HG03558 (cell line): Measurements from ENCODE around the gene RBMS3.
"Not testable (repeated sequence)": the region's sequence is repeated elsewhere in the genome, so short reads cannot be mapped to it uniquely, and the experiment has no call there.

Source experiments
- ATAC-seq: cut with Tn5 transposase; IDR thresholded peaks from one replicate; pipeline ENCODE4 v1.9.1; 2021; ENCODE audit warnings: moderate number of reproducible peaks; ENCODE audit not compliant: unreplicated experiment; ENCODE audit errors: extremely low read depth

Gene RBMS3

DNA sequence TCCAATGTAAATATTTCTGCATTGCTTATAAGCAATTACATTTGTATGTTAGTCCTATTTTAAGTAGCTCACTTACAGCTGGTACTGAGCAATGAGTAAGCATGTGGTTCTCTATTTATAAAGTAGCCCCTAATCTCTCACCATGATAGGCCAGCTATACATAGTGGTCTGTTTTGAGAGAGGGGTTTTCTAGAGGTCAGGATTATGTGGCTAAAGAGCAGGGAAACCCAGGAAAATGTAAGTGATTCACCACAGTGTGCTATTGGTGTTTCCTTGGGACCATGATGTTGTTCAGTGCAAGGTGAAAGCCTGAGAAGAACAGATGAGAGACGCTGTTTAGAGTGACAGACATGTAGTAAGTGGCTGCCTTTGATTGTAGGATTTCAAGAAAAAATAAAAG, 26.4 kb downstream of the RBMS3 start:
- no peak for ATAC-seq

GRCh38 chr3:29310865-29311264, 30.0 kb downstream of the RBMS3 start:
- ATAC-seq: no peak

DNA sequence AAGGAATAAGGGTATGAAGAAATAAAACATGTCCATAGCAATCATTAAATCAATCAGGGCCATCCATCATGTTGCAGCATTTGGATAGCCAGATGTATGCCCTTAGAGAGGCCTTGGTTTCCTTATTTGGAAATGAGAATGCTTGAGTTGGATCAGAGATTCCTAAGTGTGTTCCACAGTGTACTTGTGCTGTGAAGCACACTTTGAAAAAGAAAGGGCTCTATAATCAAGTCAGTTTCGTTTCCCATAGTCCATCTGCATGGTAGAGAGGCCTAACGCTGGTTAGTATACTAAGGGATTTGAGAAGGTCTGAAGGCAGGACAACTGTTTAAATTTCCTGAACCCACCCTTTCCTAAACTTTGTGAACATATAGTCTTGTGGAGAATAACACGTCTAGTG, 30.9 kb downstream of the RBMS3 start:
- no peak for ATAC-seq

DNA sequence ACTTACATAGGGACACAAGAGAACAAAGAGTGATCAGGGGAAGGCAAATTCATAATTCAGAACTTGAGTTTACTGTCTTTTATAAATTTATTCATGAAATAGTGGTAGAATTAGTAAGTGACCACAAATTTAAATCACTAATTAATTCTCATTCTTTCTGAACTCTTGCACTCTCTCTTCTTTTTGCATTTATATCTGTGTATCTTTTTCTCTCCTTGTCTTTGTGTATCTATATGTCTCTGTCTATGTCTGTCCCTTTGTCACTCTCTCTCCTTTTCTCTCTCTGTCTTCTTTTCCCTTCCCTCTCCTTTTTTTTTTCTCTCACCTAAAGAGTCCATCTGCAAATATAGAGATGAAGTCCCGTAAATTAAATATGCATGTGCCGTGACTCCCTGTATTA, 31.5 kb downstream of the RBMS3 start:
- ATAC-seq: no peak

DNA sequence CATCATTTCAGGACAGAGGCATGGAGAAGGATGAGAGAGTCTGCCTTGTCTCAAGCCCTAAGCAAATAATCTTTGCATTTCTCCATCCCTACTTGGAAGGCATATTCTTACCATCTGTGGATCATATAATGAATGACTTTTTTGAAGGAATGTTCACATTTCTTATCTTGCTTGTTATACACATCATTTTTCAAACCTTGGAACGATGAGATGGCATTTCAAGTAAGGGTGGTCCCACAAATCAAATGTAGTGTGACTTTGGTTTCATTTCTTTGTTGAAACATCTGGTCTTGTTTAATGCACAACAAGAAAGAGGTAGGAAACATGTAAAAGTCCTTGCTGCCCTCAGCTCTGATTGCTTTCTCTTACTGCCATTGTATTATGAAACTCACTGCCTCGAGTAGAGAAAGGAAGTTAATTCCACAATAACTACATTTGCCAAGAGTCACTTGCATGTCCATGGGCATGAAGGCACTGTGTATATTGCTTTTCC, 32.1 kb downstream of the RBMS3 start:
- no peak for ATAC-seq

GRCh38 chr3:29313981-29314726, 33.3 kb downstream of the RBMS3 start:
- ATAC-seq: no peak

GRCh38 chr3:29314727-29315088, 33.8 kb downstream of the RBMS3 start:
- ATAC-seq: no peak

GRCh38 chr3:29317659-29318173, 36.8 kb downstream of the RBMS3 start:
- no peak for ATAC-seq

DNA sequence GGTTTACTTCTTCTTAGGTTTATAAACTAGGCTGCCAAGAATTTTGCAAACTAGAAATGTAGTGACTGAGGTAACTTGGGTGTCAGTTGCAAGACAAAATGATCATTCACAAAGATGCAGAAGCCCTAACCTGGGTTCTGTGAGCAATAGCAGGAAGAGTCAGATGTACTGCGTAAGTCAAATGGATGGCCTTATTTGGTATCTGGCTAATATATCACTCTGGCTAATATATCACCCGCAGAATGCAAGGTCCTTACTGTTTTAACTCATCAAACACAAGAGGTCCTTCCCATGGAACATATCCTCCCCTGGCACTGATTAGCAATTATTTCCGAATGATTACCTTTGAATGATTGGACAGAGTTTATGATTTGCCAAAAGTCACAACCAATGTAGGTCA, 37.4 kb downstream of the RBMS3 start:
- no peak for ATAC-seq

GRCh38 chr3:29319262-29319661, 38.4 kb downstream of the RBMS3 start:
- ATAC-seq: peak; percentile 44

DNA sequence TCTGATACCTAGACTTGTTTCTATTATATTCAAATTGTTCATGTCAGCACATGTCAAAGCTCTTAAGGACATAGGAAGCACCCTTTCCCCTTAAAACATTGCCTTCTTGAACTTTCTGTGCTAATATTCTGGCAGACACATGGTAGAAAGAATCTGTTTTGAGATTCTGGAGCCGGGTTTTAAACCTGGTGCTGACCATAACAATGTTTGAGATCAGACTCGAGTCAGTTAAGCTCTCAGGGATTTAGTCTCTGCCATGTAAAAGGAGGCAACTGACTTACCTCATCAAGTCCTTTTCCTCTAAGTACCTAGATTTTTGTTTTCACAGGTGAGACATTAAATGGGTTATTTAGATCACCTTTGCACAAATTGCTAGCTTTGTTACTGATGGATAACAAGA, 38.9 kb downstream of the RBMS3 start:
- ATAC-seq: no peak

- ATAC-seq: no peak
Measured at GRCh38 chr3:29322586-29322985, 41.7 kb downstream of the RBMS3 start.

- peak; percentile 97 for ATAC-seq
Measured at GRCh38 chr3:29324180-29324651, 43.3 kb downstream of the RBMS3 start.

DNA sequence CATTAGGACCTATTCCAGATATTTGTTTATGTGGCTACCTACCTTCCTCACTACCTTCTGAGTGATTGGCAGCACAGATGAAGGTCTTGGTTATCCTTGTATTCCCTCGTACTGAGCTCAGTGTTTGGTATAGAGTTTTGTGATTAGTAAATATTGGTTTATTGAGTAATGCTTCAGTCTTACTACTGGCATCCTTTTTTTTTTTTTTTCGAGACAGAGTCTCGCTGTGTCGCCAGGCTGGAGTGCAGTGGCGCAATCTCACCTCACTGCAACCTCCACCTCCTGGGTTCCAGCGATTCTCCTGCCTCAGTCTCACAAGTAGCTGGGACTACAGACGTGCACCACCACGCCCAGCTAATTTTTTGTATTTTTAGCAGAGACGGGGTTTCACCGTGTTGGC, 45.7 kb downstream of the RBMS3 start:
- not testable (repeated sequence) for ATAC-seq

DNA sequence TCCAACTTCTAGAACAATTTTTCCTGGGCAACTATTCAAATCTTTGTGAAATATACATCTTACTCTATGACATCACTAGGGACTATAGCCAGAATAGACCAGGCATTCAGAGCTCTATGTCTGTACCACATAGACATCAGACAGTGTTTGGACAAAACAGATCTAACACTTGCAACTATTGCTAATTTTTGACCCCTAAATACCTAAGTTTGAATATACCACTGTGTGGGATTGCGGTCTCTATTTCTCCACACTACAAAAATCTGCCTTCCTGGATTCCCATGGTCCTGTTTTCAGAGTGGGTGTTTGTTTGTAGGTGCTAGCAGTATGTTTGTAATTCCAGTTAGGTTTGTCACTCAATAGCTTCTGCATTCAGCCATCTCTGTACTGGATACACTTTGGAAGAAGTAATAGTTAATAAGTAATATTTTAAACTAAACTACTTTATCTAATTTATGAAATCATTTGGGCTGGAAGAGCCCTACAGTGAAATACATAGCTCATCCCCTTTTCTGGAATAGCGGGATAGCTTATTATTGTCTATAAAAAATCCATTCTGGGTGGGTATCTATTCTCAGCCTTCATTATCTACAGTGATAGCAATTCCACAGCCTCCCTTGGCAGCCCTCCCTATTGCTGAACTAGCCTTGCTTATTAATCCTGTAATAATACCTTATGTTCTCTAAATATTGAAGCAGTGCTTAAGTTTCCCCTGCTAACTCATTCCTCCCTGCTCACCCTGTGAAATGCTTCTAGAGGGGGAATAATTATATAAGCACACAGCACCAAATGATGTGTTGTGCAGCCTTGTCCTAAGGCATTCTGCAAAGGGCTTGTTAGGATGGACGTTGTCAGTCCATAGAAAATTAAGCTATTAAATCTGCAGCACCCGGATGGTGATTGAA, 49.4 kb downstream of the RBMS3 start:
- ATAC-seq: no peak

DNA sequence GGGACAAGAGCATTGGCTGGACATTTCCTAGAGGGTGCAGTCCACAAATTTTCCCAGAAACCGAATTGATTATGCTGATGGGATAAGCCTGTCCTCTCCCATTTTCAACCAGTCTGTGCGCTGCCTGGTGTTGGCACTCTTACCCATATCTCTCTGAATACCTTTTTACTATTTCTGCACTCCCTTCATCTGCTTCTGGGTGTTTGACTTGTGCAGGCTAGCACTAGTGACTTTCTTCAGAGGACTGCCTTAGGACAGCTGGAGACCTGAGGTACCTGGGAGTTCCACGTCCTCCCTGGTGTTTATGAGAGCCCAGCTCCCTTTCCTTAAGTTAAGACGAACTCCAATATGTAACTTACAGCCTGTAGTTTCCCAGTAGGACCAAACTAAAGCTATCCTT, 50.2 kb downstream of the RBMS3 start:
- no peak for ATAC-seq

DNA sequence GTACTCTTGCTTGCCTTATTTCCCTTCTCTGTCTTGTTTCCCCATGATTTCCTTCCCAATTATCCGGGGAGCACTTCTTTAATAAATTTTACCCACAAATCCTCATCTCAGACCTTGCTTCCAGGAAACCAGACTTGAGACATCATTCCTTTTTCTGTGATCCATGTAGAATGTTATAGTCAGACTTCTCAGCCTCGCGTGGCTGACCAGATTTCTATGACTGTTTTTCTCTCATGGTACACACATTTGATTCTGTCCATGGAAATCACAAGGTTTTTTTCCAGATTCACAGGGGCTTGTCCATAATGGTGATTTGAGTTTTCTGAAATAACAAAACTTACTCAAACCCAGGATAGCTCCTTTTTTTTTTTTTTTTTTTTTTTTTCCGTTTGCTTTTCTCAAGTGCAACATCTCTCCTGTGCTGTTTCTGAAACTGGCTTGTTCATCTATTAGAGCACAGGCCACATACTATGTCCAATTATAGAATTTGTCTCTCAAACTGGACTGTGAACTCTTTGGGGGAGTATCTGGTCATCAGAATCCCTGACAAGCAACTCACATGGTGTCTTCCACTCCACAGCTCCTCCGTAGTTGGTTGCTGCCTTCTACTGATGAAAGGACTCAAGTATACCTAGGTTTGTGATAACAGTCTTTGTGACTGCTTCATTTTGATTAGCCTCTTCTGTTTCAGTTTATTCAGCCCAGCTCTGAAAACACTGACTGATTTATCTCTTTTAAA, 50.8 kb downstream of the RBMS3 start:
- no peak for ATAC-seq

DNA sequence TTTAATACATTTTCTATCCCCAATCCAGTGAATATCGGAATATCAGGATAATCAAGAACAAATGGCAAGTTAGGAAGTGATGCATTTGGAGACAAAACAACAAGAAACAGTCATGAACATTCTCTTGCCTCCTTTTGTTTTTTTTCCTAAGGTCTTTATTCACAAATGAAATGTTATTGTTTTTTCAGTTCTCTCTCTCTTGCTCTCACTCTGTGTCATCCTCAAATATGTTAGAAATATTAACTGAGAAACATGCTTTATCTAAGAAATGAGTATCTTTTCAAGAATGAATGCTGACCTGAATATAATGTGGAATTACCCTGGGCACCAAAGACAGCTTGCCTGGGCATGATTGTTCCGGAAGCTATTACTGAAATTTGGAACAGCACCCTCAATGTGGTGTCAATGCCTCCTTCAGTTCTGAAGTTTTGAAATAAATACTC, 51.3 kb downstream of the RBMS3 start:
- ATAC-seq: no peak

- no peak for ATAC-seq
Measured at GRCh38 chr3:29333576-29333975, 52.7 kb downstream of the RBMS3 start.

GRCh38 chr3:29334706-29335105, 53.8 kb downstream of the RBMS3 start:
- no peak for ATAC-seq
